ENCODE measurements around the gene CYSLTR2. TPM values are rescaled to one million over a fixed set of nuclear protein-coding genes. Genes with fewer than 3 reads are reported as not detected.

Gene CYSLTR2
- total RNA-seq, 2 experiments from 2014 or later = 1.3 to 1.7 TPM

GRCh38 chr13:48731001-48731658 lies 77.4 kb downstream of the CYSLTR2 start:
- intact Hi-C loops (cut with micrococcal nuclease) = loop anchor here (1.0 to 5.0 kb wide), 5 partner anchors 22 to 329 kb away; partner anchors contain the start of gene CYSLTR2
- Mint-ChIP-seq H3K27me3 (ENCODE audit: low read depth) (peaks cover 3% of the 10 kb centered on the region), H3K27ac (no peak overlapping the region), H3K36me3 (ENCODE audit: low read depth) (no peaks in the 10 kb centered on the region), H3K9me3 (no peaks in the 10 kb centered on the region), H3K4me1 (ENCODE audit: low read depth) (peaks cover 19% of the 10 kb centered on the region), H3K4me3 (no peak overlapping the region)
- CTCF ChIA-PET = interaction anchor here (0.6 to 2.1 kb wide), 16 partner anchors 8 to 492 kb away, joined by 3 to 9 read pairs (median 4); no protein-coding TSS in a partner anchor
- DNase-seq = peak; percentile 35

- peaks cover 3% of the 10 kb centered on the region for H3K27me3 Mint-ChIP-seq (ENCODE audit: low read depth)
- H3K4me3 Mint-ChIP-seq = peak overlapping the region; percentile 58
- no peaks in the 10 kb centered on the region for H3K36me3 Mint-ChIP-seq (ENCODE audit: low read depth)
- no peak overlapping the region for H3K27ac Mint-ChIP-seq
- intact Hi-C loops (cut with micrococcal nuclease) = loop anchor here (1.0 to 5.0 kb wide), 7 partner anchors 23 to 330 kb away; partner anchors contain the start of gene CYSLTR2
- CTCF ChIA-PET = interaction anchor here (1.0 to 2.1 kb wide), 14 partner anchors 9 to 493 kb away, joined by 3 to 9 read pairs (median 4); no protein-coding TSS in a partner anchor
- peak; percentile 65 for DNase-seq
- no peaks in the 10 kb centered on the region for H3K9me3 Mint-ChIP-seq
- peaks cover 19% of the 10 kb centered on the region for H3K4me1 Mint-ChIP-seq (ENCODE audit: low read depth)
Observed at GRCh38 chr13:48731957-48732569, 78.3 kb downstream of the CYSLTR2 start.

- Mint-ChIP-seq H3K9me3 (no peaks in the 10 kb centered on the region), H3K27me3 (ENCODE audit: low read depth) (peaks cover 3% of the 10 kb centered on the region), H3K4me3 (no peak overlapping the region), H3K4me1 (ENCODE audit: low read depth) (peaks cover 19% of the 10 kb centered on the region), H3K27ac (no peak overlapping the region), H3K36me3 (ENCODE audit: low read depth) (no peaks in the 10 kb centered on the region)
- intact Hi-C loops (cut with micrococcal nuclease) = loop anchor here (5.0 kb wide), 2 partner anchors 152 to 332 kb away; no protein-coding TSS in a partner anchor
- no peak for DNase-seq
- CTCF ChIA-PET = interaction anchor here (1.1 to 2.0 kb wide), 3 partner anchors 9 to 35 kb away, joined by 3 to 4 read pairs (median 3); no protein-coding TSS in a partner anchor
Observed at GRCh38 chr13:48733739-48734335, 80.1 kb downstream of the CYSLTR2 start.

- Mint-ChIP-seq H3K9me3 (no peaks in the 10 kb centered on the region), H3K27me3 (ENCODE audit: low read depth) (peaks cover 3% of the 10 kb centered on the region), H3K36me3 (ENCODE audit: low read depth) (no peaks in the 10 kb centered on the region), H3K27ac (no peak overlapping the region), H3K4me3 (no peak overlapping the region), H3K4me1 (ENCODE audit: low read depth) (peaks cover 17% of the 10 kb centered on the region)
- CTCF ChIA-PET = interaction anchor here (1.2 kb wide), 1 partner anchor 608 kb away, joined by 3 read pairs; no protein-coding TSS in a partner anchor
- DNase-seq = no peak
- intact Hi-C loops (cut with micrococcal nuclease) = no loop called here
Observed at GRCh38 chr13:48735571-48735970, 81.8 kb downstream of the CYSLTR2 start.

GRCh38 chr13:48737689-48738088 lies 84.0 kb downstream of the CYSLTR2 start:
- H3K27ac Mint-ChIP-seq = no peak overlapping the region
- H3K4me3 Mint-ChIP-seq = no peak overlapping the region
- no peak for DNase-seq
- intact Hi-C loops (cut with micrococcal nuclease) = no loop called here
- H3K27me3 Mint-ChIP-seq (ENCODE audit: low read depth) = no peaks in the 10 kb centered on the region
- no peaks in the 10 kb centered on the region for H3K36me3 Mint-ChIP-seq (ENCODE audit: low read depth)
- peaks cover 7% of the 10 kb centered on the region for H3K4me1 Mint-ChIP-seq (ENCODE audit: low read depth)
- no peaks in the 10 kb centered on the region for H3K9me3 Mint-ChIP-seq
- CTCF ChIA-PET = interaction anchor here (1.0 kb wide), 1 partner anchor 156 kb away, joined by 3 read pairs; no protein-coding TSS in a partner anchor

- no peak for DNase-seq
- no peak overlapping the region for H3K27ac Mint-ChIP-seq
- no peak overlapping the region for H3K4me3 Mint-ChIP-seq
- H3K27me3 Mint-ChIP-seq (ENCODE audit: low read depth) = no peaks in the 10 kb centered on the region
- CTCF ChIA-PET = interaction anchor here (0.6 to 1.3 kb wide), 2 partner anchors 12 to 405 kb away, joined by 4 read pairs; no protein-coding TSS in a partner anchor
- no peaks in the 10 kb centered on the region for H3K36me3 Mint-ChIP-seq (ENCODE audit: low read depth)
- peaks cover 7% of the 10 kb centered on the region for H3K4me1 Mint-ChIP-seq (ENCODE audit: low read depth)
- intact Hi-C loops (cut with micrococcal nuclease) = no loop called here
- H3K9me3 Mint-ChIP-seq = no peaks in the 10 kb centered on the region
Observed at GRCh38 chr13:48738311-48738710, 84.6 kb downstream of the CYSLTR2 start.

GRCh38 chr13:48739386-48739964 lies 85.7 kb downstream of the CYSLTR2 start:
- H3K4me1 Mint-ChIP-seq (ENCODE audit: low read depth) = peaks cover 7% of the 10 kb centered on the region
- intact Hi-C loops (cut with micrococcal nuclease) = no loop called here
- no peak overlapping the region for H3K27ac Mint-ChIP-seq
- no peaks in the 10 kb centered on the region for H3K27me3 Mint-ChIP-seq (ENCODE audit: low read depth)
- CTCF ChIA-PET = interaction anchor here (0.5 to 1.3 kb wide), 2 partner anchors 11 to 740 kb away, joined by 3 to 4 read pairs; no protein-coding TSS in a partner anchor
- H3K9me3 Mint-ChIP-seq = no peaks in the 10 kb centered on the region
- no peaks in the 10 kb centered on the region for H3K36me3 Mint-ChIP-seq (ENCODE audit: low read depth)
- no peak for DNase-seq
- H3K4me3 Mint-ChIP-seq = no peak overlapping the region

GRCh38 chr13:48741377-48741776 lies 87.6 kb downstream of the CYSLTR2 start:
- no peaks in the 10 kb centered on the region for H3K9me3 Mint-ChIP-seq
- H3K4me1 Mint-ChIP-seq (ENCODE audit: low read depth) = peaks cover 7% of the 10 kb centered on the region
- CTCF ChIA-PET = interaction anchor here (1.1 kb wide), 1 partner anchor 10 kb away, joined by 4 read pairs; no protein-coding TSS in a partner anchor
- intact Hi-C loops (cut with micrococcal nuclease) = no loop called here
- no peak overlapping the region for H3K27ac Mint-ChIP-seq
- H3K4me3 Mint-ChIP-seq = no peak overlapping the region
- no peaks in the 10 kb centered on the region for H3K27me3 Mint-ChIP-seq (ENCODE audit: low read depth)
- no peaks in the 10 kb centered on the region for H3K36me3 Mint-ChIP-seq (ENCODE audit: low read depth)
- no peak for DNase-seq

GRCh38 chr13:48746821-48747220 lies 93.1 kb downstream of the CYSLTR2 start:
- Mint-ChIP-seq H3K9me3 (no peaks in the 10 kb centered on the region), H3K4me1 (ENCODE audit: low read depth) (peaks cover 17% of the 10 kb centered on the region), H3K36me3 (ENCODE audit: low read depth) (no peaks in the 10 kb centered on the region), H3K27me3 (ENCODE audit: low read depth) (no peaks in the 10 kb centered on the region), H3K4me3 (no peak overlapping the region), H3K27ac (no peak overlapping the region)
- intact Hi-C loops (cut with micrococcal nuclease) = no loop called here
- DNase-seq = no peak
- CTCF ChIA-PET = no interaction called here

GRCh38 chr13:48748681-48749080 lies 95.0 kb downstream of the CYSLTR2 start:
- Mint-ChIP-seq H3K4me1 (ENCODE audit: low read depth) (peaks cover 12% of the 10 kb centered on the region), H3K27ac (no peak overlapping the region), H3K4me3 (no peak overlapping the region), H3K9me3 (no peaks in the 10 kb centered on the region), H3K36me3 (ENCODE audit: low read depth) (no peaks in the 10 kb centered on the region), H3K27me3 (ENCODE audit: low read depth) (no peaks in the 10 kb centered on the region)
- intact Hi-C loops (cut with micrococcal nuclease) = no loop called here
- DNase-seq = no peak
- CTCF ChIA-PET = interaction anchor here (0.6 to 1.2 kb wide), 2 partner anchors 148 to 361 kb away, joined by 3 to 4 read pairs; no protein-coding TSS in a partner anchor

GRCh38 chr13:48749144-48749543 lies 95.4 kb downstream of the CYSLTR2 start:
- H3K27ac Mint-ChIP-seq = no peak overlapping the region
- intact Hi-C loops (cut with micrococcal nuclease) = no loop called here

More at GRCh38 chr13:48749144-48749543, 95.4 kb downstream of the CYSLTR2 start:
- H3K27me3 Mint-ChIP-seq (ENCODE audit: low read depth) = no peaks in the 10 kb centered on the region
- H3K9me3 Mint-ChIP-seq = no peaks in the 10 kb centered on the region
- peaks cover 12% of the 10 kb centered on the region for H3K4me1 Mint-ChIP-seq (ENCODE audit: low read depth)
- H3K36me3 Mint-ChIP-seq (ENCODE audit: low read depth) = no peaks in the 10 kb centered on the region
- DNase-seq = no peak
- H3K4me3 Mint-ChIP-seq = no peak overlapping the region
- CTCF ChIA-PET = interaction anchor here (0.5 to 1.2 kb wide), 4 partner anchors 15 to 894 kb away, joined by 3 to 4 read pairs (median 4); no protein-coding TSS in a partner anchor

All from activated naive CD4-positive, alpha-beta T cell treated with anti-CD3 and anti-CD28 coated beads for 36 hours (primary cell).